Measurements from ENCODE around the gene TSNAXIP1. TPM values are rescaled to one million over a fixed set of nuclear protein-coding genes. Genes with fewer than 3 reads are reported as not detected.
A peak's percentile ranks its signal among the peaks of the same experiment; 100 is the strongest.

Gene TSNAXIP1
- total RNA-seq, 4 donors from 2014 or later = 0.34 to 3.2 (median 0.93) TPM

- H3K4me3 ChIP-seq (replicated peaks in 1 of 3) = no peak overlapping the region
- H3K36me3 ChIP-seq = peaks cover 14 to 34% of the 10 kb centered on the region in 2 donors
- 83 to 86% methylated on average over 1 to 2 of the region's 2 CpGs for WGBS, 2 donors
- TF ChIP-seq CTCF (IDR thresholded peaks at IDR 0.05) = no peak
- TF ChIP-seq POLR2A (IDR thresholded peaks at IDR 0.05) = no peak
- intact Hi-C loops (cut with DNase I) = no loop called here
- no peaks in the 10 kb centered on the region for H3K27me3 ChIP-seq
- H3K4me1 ChIP-seq = peaks cover 18 to 22% of the 10 kb centered on the region in 2 donors
- peak overlapping the region; percentile 20 to 67 (median 37) for H3K27ac ChIP-seq
- no peak for DNase-seq
- no peaks in the 10 kb centered on the region for H3K9me3 ChIP-seq
These were observed 65.5 kb downstream of the TSNAXIP1 start for GRCh38 chr16:67872131-67872630.

- H3K4me1 ChIP-seq = peaks cover 18 to 22% of the 10 kb centered on the region in 2 donors
- TF ChIP-seq CTCF (IDR thresholded peaks at IDR 0.05) (peak in 1 of 6 experiments; percentile 13), POLR2A (IDR thresholded peaks at IDR 0.05) (peak in 1 of 2 donors; percentile 58)
- no peaks in the 10 kb centered on the region for H3K9me3 ChIP-seq
- peaks cover 16 to 34% of the 10 kb centered on the region in 2 donors for H3K36me3 ChIP-seq
- intact Hi-C loops (cut with DNase I) = no loop called here
- H3K27ac ChIP-seq = peak within 1 kb of the TSS; percentile 37 to 67 (median 39)
- no peaks in the 10 kb centered on the region for H3K27me3 ChIP-seq
- peak within 1 kb of the TSS; percentile 60 to 92 (median 90) for H3K4me3 ChIP-seq (replicated peaks in 1 of 3)
- WGBS, 2 donors = 2 to 7% methylated on average over 8 to 36 of the region's 72 CpGs
- peak; percentile 81 to 82 for DNase-seq
These were observed 66.1 kb downstream of the TSNAXIP1 start, which contains the start of gene EDC4 for GRCh38 chr16:67872631-67873434. TSS of gene EDC4 (plus strand) at chr16:67873052. CDS start at chr16:67873262, 210 bp downstream.

GRCh38 chr16:67873435-67874370, 67.0 kb downstream of the TSNAXIP1 start:
- Histone ChIP-seq H3K4me1 (peaks cover 18 to 22% of the 10 kb centered on the region in 2 donors), H3K4me3 (replicated peaks in 1 of 3) (peak overlapping the region; percentile 60 to 92 (median 90)), H3K36me3 (peaks cover 25 to 34% of the 10 kb centered on the region in 2 donors), H3K27me3 (no peaks in the 10 kb centered on the region), H3K9me3 (no peaks in the 10 kb centered on the region), H3K27ac (peak overlapping the region in 2 of 3 donors; percentile 37 to 39)
- no peak for DNase-seq
- WGBS, 2 donors = 15 to 27% methylated on average over 13 to 23 of the region's 23 CpGs
- intact Hi-C loops (cut with DNase I) = no loop called here
- TF ChIP-seq CTCF (IDR thresholded peaks at IDR 0.05) (no peak), POLR2A (IDR thresholded peaks at IDR 0.05) (no peak)

- H3K9me3 ChIP-seq = no peaks in the 10 kb centered on the region
- WGBS, 2 donors = 71% methylated on average over 3 of the region's 3 CpGs; no CpG with 5 or more reads in 1 of the 2 donors
- intact Hi-C loops (cut with DNase I) = no loop called here
These were observed 67.7 kb downstream of the TSNAXIP1 start for GRCh38 chr16:67874372-67874771.

More at GRCh38 chr16:67874372-67874771, 67.7 kb downstream of the TSNAXIP1 start:
- peaks cover 18 to 22% of the 10 kb centered on the region in 2 donors for H3K4me1 ChIP-seq
- H3K4me3 ChIP-seq (replicated peaks in 1 of 3) = peak overlapping the region in 1 of 3 donors; percentile 90
- no peaks in the 10 kb centered on the region for H3K27me3 ChIP-seq
- no peak for TF ChIP-seq CTCF (IDR thresholded peaks at IDR 0.05)
- TF ChIP-seq POLR2A (IDR thresholded peaks at IDR 0.05) = no peak
- peaks cover 32 to 39% of the 10 kb centered on the region in 2 donors for H3K36me3 ChIP-seq
- no peak for DNase-seq
- no peak overlapping the region for H3K27ac ChIP-seq
